GM23338 (cell line): ENCODE data around the gene MYL12B. TPM values are rescaled to one million over a fixed set of nuclear protein-coding genes. Genes with fewer than 3 reads are reported as not detected.

ENCODE experiments used
- ATAC-seq: fragments of 200-7000 bp; cut with Tn5 transposase; 3 replicates; pipeline ENCODE4 v1.9.1; 2020
- DNase-seq: peaks from one replicate; pipeline ENCODE4 v3.0.0-alpha.2; 2015; ENCODE audit warnings: low spot score
- H2AFZ ChIP-seq: fragments of 200-600 bp; sonication (generic); 2 replicates; pipeline ENCODE4 v1.8.0; 2016; ENCODE audit warnings: antibody characterized with exemption, mild to moderate bottlenecking, moderate library complexity
- H3F3A ChIP-seq: fragments of 200-600 bp; sonication (generic); replicated peaks from 2 replicates; pipeline ENCODE4 v1.8.0; 2017; ENCODE audit warnings: antibody characterized with exemption, mixed run types, low read depth
- H3K27ac ChIP-seq: fragments of 200-600 bp; sonication (generic); 2 replicates; pipeline ENCODE4 v1.6.1; 2016; ENCODE audit warnings: low read depth
- H3K27me3 ChIP-seq: fragments of 200-600 bp; sonication (generic); 2 replicates; pipeline ENCODE4 v1.8.0; 2016; ENCODE audit warnings: mild to moderate bottlenecking, mixed run types, moderate library complexity; ENCODE audit not compliant: insufficient read depth
- H3K36me3 ChIP-seq: fragments of 200-600 bp; sonication (generic); 2 replicates; pipeline ENCODE4 v1.8.0; 2016; ENCODE audit warnings: mild to moderate bottlenecking; ENCODE audit not compliant: insufficient read depth
- H3K4me1 ChIP-seq: fragments of 200-600 bp; sonication (generic); 2 replicates; pipeline ENCODE4 v1.8.0; 2016; ENCODE audit warnings: mild to moderate bottlenecking, moderate library complexity; ENCODE audit not compliant: insufficient read depth
- H3K4me2 ChIP-seq: fragments of 200-600 bp; sonication (generic); 2 replicates; pipeline ENCODE4 v1.7.1; 2017; ENCODE audit warnings: mixed run types
- H3K4me3 ChIP-seq: fragments of 200-600 bp; sonication (generic); 2 replicates; pipeline ENCODE4 v1.6.1; 2016; ENCODE audit warnings: mixed run types
- H3K79me2 ChIP-seq: fragments of 200-600 bp; sonication (generic); replicated peaks from 2 replicates; pipeline ENCODE4 v1.8.0; 2017; ENCODE audit warnings: mild to moderate bottlenecking; ENCODE audit not compliant: insufficient read depth
- H3K9me2 ChIP-seq: fragments of 200-600 bp; sonication (generic); 2 replicates; pipeline ENCODE4 v1.8.0; 2017; ENCODE audit not compliant: insufficient read depth
- H4K20me1 ChIP-seq: fragments of 200-600 bp; sonication (generic); replicated peaks from 2 replicates; pipeline ENCODE4 v1.8.0; 2017; ENCODE audit warnings: mild to moderate bottlenecking; ENCODE audit not compliant: insufficient read depth
- H3K27ac Mint-ChIP-seq: 2 replicates; pipeline ENCODE4 v1.8.0; 2020; ENCODE audit warnings: inconsistent platforms, mild to moderate bottlenecking, moderate library complexity, mixed read lengths
- H3K27me3 Mint-ChIP-seq: 3 replicates; pipeline ENCODE4 v1.8.0; 2022; ENCODE audit warnings: low read depth, mild to moderate bottlenecking, moderate library complexity, mixed read lengths, inconsistent platforms; ENCODE audit not compliant: insufficient read depth, poor library complexity
- H3K36me3 Mint-ChIP-seq: 3 replicates; pipeline ENCODE4 v1.8.0; 2021; ENCODE audit warnings: low read depth, mild to moderate bottlenecking, inconsistent platforms, moderate library complexity, mixed read lengths
- H3K4me1 Mint-ChIP-seq: 3 replicates; pipeline ENCODE4 v1.8.0; 2020; ENCODE audit warnings: mild to moderate bottlenecking, inconsistent platforms, mixed read lengths
- H3K4me3 Mint-ChIP-seq: 3 replicates; pipeline ENCODE4 v1.8.0; 2021; ENCODE audit warnings: moderate library complexity, mild to moderate bottlenecking, inconsistent platforms, mixed read lengths
- H3K9me3 Mint-ChIP-seq: 3 replicates; pipeline ENCODE4 v1.8.0; 2020; ENCODE audit warnings: moderate library complexity, mild to moderate bottlenecking, inconsistent platforms, mixed read lengths
- CREB1 ChIP-seq: fragments of 250-450 bp; sonication (Bioruptor Pico); IDR thresholded peaks from 2 replicates; pipeline ENCODE4 v1.5.0; 2020; ENCODE audit warnings: low read depth, mild to moderate bottlenecking, moderate library complexity
- CTCF ChIP-seq, 2 experiments: fragments of 200-600 bp in 1 of 2; sonication (generic) in 1 of 2; conservative IDR thresholded peaks; 2 replicates each; pipeline versions ENCODE4 v1.5.1 to v1.6.1; 2016 to 2017; ENCODE audit warnings: antibody characterized with exemption in 2 of 2, low read depth in 2 of 2, mild to moderate bottlenecking in 2 of 2, moderate library complexity in 1 of 2
- EZH2 ChIP-seq: fragments of 200-600 bp; sonication (generic); IDR thresholded peaks from one replicate; pipeline ENCODE4 v1.8.0; 2017; ENCODE audit warnings: antibody characterized with exemption, mild to moderate bottlenecking, low read depth; ENCODE audit not compliant: unreplicated experiment
- EZH2phosphoT487 ChIP-seq: fragments of 200-600 bp; sonication (generic); IDR thresholded peaks from one replicate; pipeline ENCODE4 v1.8.1; 2018; ENCODE audit warnings: antibody characterized with exemption; ENCODE audit not compliant: unreplicated experiment
- JUNB ChIP-seq: IDR thresholded peaks from one replicate; pipeline ENCODE4 v1.6.1; 2016; ENCODE audit warnings: antibody characterized with exemption; ENCODE audit not compliant: unreplicated experiment
- NANOG ChIP-seq: IDR thresholded peaks from 2 replicates; pipeline ENCODE4 v1.6.1; 2016; ENCODE audit warnings: antibody characterized with exemption, borderline replicate concordance
- POLR2AphosphoS5 ChIP-seq: IDR thresholded peaks from 2 replicates; pipeline ENCODE4 v1.6.1; 2016; ENCODE audit warnings: antibody characterized with exemption, low read depth
- REST ChIP-seq: IDR thresholded peaks from one replicate; pipeline ENCODE4 v1.6.1; 2018; ENCODE audit warnings: antibody characterized with exemption; ENCODE audit not compliant: unreplicated experiment
- STAT1 ChIP-seq: IDR thresholded peaks from one replicate; pipeline ENCODE4 v1.6.1; 2016; ENCODE audit warnings: antibody characterized with exemption; ENCODE audit not compliant: unreplicated experiment
- ZNF114 ChIP-seq: fragments of 250-450 bp; sonication (Bioruptor Pico); IDR thresholded peaks from 2 replicates; pipeline ENCODE4 v1.5.0; 2020; ENCODE audit warnings: mild to moderate bottlenecking, moderate library complexity
- ZNF331 ChIP-seq: fragments of 250-450 bp; sonication (Bioruptor Pico); IDR thresholded peaks from 2 replicates; pipeline ENCODE4 v1.5.0; 2020; ENCODE audit warnings: low read depth, mild to moderate bottlenecking, moderate library complexity
- polyA plus RNA-seq: library from polyadenylated mRNA; unstranded; fragments of >200 nt; fragmentation: Nextera tagmentation; extraction: Ambion mirVana; gene quantifications from 2 replicates; pipeline ENCODE4 v1.2.1, GENCODE V29; 2016
- total RNA-seq: library from RNA; depleted of rRNA; stranded (reverse); fragments of >200 nt; shearing (Covaris generic); gene quantifications from 2 replicates; pipeline ENCODE4 v1.2.3, GENCODE V29; 2014
- TF ChIP-seq, protein P1 (sequence below): fragments of 250-450 bp; sonication (Bioruptor Pico); IDR thresholded peaks from 2 replicates; pipeline ENCODE4 v1.5.0; 2020; ENCODE audit warnings: mild to moderate bottlenecking, moderate library complexity
- TF ChIP-seq, protein P2 (sequence below): IDR thresholded peaks from 2 replicates; pipeline ENCODE4 v1.6.1; 2016; ENCODE audit warnings: antibody characterized with exemption

Gene MYL12B
- total and polyA plus RNA-seq, 2 experiments from 2014 or later = 165 to 330 TPM

DNA sequence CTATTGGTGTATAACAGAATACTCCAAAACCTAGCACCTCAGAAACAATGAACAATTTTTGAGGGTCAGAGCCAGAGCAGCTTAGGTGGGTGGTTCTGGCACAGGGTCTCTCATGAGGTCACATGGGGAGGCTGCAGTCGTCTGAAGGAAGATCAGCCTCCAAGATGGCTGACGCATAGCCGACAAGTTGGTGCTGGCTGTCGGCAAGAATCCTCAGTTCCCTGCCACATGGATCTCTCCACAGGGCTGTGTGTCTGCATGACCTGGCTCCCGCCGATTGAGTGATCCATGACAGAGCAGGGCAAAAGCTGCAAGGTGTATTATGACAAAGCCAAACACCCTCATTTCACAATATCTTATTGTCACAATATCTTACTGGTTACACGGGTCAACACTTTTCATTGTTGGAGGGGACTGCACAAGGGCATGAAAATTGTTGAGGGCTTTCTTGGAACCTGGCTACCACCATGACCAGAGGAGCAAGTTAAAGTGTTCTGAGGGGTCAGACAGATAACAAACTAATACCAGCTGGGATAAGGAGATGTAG, 4.2 kb downstream of the MYL12B start:
- TF ChIP-seq ZNF331 (CRISPR knock-in tag) (no peak), STAT1 (no peak), ZNF114 (CRISPR knock-in tag) (no peak), EZH2phosphoT487 (no peak), POLR2AphosphoS5 (no peak), JUNB (no peak), NANOG (no peak), CREB1 (CRISPR knock-in tag) (no peak), REST (no peak), CTCF (conservative IDR thresholded peaks at IDR 0.05; ENCODE audit: low read depth in 2 of 2) (no peak), EZH2 (no peak)
- TF ChIP-seq, protein P1, sequence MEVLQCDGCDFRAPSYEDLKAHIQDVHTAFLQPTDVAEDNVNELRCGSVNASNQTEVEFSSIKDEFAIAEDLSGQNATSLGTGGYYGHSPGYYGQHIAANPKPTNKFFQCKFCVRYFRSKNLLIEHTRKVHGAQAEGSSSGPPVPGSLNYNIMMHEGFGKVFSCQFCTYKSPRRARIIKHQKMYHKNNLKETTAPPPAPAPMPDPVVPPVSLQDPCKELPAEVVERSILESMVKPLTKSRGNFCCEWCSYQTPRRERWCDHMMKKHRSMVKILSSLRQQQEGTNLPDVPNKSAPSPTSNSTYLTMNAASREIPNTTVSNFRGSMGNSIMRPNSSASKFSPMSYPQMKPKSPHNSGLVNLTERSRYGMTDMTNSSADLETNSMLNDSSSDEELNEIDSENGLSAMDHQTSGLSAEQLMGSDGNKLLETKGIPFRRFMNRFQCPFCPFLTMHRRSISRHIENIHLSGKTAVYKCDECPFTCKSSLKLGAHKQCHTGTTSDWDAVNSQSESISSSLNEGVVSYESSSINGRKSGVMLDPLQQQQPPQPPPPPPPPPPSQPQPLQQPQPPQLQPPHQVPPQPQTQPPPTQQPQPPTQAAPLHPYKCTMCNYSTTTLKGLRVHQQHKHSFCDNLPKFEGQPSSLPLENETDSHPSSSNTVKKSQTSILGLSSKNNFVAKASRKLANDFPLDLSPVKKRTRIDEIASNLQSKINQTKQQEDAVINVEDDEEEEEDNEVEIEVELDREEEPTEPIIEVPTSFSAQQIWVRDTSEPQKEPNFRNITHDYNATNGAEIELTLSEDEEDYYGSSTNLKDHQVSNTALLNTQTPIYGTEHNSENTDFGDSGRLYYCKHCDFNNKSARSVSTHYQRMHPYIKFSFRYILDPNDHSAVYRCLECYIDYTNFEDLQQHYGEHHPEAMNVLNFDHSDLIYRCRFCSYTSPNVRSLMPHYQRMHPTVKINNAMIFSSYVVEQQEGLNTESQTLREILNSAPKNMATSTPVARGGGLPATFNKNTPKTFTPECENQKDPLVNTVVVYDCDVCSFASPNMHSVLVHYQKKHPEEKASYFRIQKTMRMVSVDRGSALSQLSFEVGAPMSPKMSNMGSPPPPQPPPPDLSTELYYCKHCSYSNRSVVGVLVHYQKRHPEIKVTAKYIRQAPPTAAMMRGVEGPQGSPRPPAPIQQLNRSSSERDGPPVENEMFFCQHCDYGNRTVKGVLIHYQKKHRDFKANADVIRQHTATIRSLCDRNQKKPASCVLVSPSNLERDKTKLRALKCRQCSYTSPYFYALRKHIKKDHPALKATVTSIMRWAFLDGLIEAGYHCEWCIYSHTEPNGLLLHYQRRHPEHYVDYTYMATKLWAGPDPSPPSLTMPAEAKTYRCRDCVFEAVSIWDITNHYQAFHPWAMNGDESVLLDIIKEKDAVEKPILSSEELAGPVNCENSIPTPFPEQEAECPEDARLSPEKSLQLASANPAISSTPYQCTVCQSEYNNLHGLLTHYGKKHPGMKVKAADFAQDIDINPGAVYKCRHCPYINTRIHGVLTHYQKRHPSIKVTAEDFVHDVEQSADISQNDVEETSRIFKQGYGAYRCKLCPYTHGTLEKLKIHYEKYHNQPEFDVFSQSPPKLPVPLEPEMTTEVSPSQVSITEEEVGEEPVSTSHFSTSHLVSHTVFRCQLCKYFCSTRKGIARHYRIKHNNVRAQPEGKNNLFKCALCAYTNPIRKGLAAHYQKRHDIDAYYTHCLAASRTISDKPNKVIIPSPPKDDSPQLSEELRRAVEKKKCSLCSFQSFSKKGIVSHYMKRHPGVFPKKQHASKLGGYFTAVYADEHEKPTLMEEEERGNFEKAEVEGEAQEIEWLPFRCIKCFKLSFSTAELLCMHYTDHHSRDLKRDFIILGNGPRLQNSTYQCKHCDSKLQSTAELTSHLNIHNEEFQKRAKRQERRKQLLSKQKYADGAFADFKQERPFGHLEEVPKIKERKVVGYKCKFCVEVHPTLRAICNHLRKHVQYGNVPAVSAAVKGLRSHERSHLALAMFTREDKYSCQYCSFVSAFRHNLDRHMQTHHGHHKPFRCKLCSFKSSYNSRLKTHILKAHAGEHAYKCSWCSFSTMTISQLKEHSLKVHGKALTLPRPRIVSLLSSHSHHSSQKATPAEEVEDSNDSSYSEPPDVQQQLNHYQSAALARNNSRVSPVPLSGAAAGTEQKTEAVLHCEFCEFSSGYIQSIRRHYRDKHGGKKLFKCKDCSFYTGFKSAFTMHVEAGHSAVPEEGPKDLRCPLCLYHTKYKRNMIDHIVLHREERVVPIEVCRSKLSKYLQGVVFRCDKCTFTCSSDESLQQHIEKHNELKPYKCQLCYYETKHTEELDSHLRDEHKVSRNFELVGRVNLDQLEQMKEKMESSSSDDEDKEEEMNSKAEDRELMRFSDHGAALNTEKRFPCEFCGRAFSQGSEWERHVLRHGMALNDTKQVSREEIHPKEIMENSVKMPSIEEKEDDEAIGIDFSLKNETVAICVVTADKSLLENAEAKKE (CRISPR knock-in tag) = no peak
- TF ChIP-seq, protein P2, sequence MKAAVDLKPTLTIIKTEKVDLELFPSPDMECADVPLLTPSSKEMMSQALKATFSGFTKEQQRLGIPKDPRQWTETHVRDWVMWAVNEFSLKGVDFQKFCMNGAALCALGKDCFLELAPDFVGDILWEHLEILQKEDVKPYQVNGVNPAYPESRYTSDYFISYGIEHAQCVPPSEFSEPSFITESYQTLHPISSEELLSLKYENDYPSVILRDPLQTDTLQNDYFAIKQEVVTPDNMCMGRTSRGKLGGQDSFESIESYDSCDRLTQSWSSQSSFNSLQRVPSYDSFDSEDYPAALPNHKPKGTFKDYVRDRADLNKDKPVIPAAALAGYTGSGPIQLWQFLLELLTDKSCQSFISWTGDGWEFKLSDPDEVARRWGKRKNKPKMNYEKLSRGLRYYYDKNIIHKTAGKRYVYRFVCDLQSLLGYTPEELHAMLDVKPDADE = no peak
- no peak for ATAC-seq
- no peak for DNase-seq
- Histone ChIP-seq H3K9me2 (no peaks in the 10 kb centered on the region), H4K20me1 (peaks cover 49% of the 10 kb centered on the region), H3K4me2 (no peak overlapping the region), H3K27ac (no peak overlapping the region), H3K4me1 (peaks cover 14% of the 10 kb centered on the region), H3K79me2 (peaks cover 87% of the 10 kb centered on the region), H3K36me3 (no peaks in the 10 kb centered on the region), H3F3A (no peaks in the 10 kb centered on the region), H3K4me3 (no peak overlapping the region), H2AFZ (no peak overlapping the region), H3K27me3 (no peaks in the 10 kb centered on the region)
- no peak overlapping the region for H3K4me3 Mint-ChIP-seq
- no peaks in the 10 kb centered on the region for H3K9me3 Mint-ChIP-seq
- peaks cover 6% of the 10 kb centered on the region for H3K27me3 Mint-ChIP-seq
- peaks cover 46% of the 10 kb centered on the region for H3K4me1 Mint-ChIP-seq
- H3K36me3 Mint-ChIP-seq = no peaks in the 10 kb centered on the region; the same call in 2 of the 3 replicates
- H3K27ac Mint-ChIP-seq = peak overlapping the region; percentile 3; the same call in 1 of the 2 replicates
